Ishikawa (cell line): ENCODE results near the gene ACTN4.

ENCODE experiments used
- NFIC ChIP-seq: IDR thresholded peaks from 2 replicates; pipeline ENCODE4 v1.6.1; 2012
- YY1 ChIP-seq: IDR thresholded peaks from 2 replicates; pipeline ENCODE4 v1.6.1; 2012; ENCODE audit warnings: low read depth

DNA sequence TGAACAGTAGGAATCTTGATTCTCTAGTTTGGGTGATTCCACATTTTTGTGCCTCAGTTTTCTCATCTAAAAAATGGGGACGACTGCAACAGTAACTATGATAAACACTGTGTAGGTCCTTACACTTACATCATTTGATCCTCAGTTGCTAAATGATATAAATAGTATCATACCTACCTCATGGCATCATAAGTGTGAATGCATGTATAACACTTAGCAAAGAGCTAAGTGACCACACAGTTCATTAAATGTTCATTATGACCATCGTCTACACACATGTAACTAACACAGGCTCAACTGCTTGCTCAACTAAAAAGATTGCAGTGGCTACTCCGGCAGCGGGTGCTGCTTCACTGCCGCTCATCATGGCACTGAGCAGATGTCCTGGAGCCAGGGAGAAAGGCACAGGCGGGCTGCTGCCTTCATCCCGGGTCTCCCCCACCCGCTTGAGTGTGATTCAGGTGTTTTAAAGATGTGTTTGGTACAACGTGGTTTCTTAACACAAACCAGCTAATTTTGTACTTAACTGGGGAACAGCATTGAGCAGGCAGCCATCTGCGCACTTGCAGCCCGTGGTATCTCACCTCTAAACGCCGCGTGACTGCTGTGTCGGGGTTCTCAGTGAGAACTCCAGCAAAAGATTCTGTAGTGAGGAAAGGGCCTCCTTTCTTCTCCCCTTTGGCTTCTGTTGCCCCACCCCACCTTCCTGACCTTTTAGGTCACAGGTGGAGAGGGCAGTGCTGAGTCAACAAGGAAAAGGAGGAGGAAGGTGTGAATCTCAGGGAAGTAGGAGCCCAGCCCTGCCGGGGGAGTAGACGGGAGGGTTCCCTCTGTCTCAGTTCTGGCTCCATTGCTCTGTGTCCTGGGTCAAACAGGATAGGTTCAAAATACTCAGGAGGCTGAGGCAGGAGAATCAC, 11.7 kb upstream of the ACTN4 start:
- TF ChIP-seq YY1 (no peak), NFIC (no peak)
